ENCODE data around the gene RASA1.
A peak's percentile ranks its signal among the peaks of the same experiment; 100 is the strongest.

The RASA1 gene

GRCh38 chr5:87347841-87348240, 80.2 kb downstream of the RASA1 start:
- in situ Hi-C loops (cut with HindIII; ENCODE audit: low sequenced_read_pairs): no loop called here
- no peak overlapping the region for H3K4me3 ChIP-seq (ENCODE audit: low read depth, low read length)
- no peak for TF ChIP-seq CTCF (IDR thresholded peaks at IDR 0.05; ENCODE audit: low read depth, low read length, missing control alignments)
- peak; percentile 8 for DNase-seq (ENCODE audit: low read depth)

- TF ChIP-seq CTCF (IDR thresholded peaks at IDR 0.05; ENCODE audit: low read depth, low read length, missing control alignments): no peak
- in situ Hi-C loops (cut with HindIII; ENCODE audit: low sequenced_read_pairs): no loop called here
- no peak for DNase-seq (ENCODE audit: low read depth)
- no peak overlapping the region for H3K4me3 ChIP-seq (ENCODE audit: low read depth, low read length)
Measured at GRCh38 chr5:87354496-87354895, 86.8 kb downstream of the RASA1 start.

GRCh38 chr5:87359106-87359505, 91.4 kb downstream of the RASA1 start:
- in situ Hi-C loops (cut with HindIII; ENCODE audit: low sequenced_read_pairs): no loop called here
- DNase-seq (ENCODE audit: low read depth): no peak
- no peak overlapping the region for H3K4me3 ChIP-seq (ENCODE audit: low read depth, low read length)
- no peak for TF ChIP-seq CTCF (IDR thresholded peaks at IDR 0.05; ENCODE audit: low read depth, low read length, missing control alignments)

- no peak overlapping the region for H3K4me3 ChIP-seq (ENCODE audit: low read depth, low read length)
- in situ Hi-C loops (cut with HindIII; ENCODE audit: low sequenced_read_pairs): no loop called here
- TF ChIP-seq CTCF (IDR thresholded peaks at IDR 0.05; ENCODE audit: low read depth, low read length, missing control alignments): no peak
- DNase-seq (ENCODE audit: low read depth): no peak
Measured at GRCh38 chr5:87360132-87360531, 92.4 kb downstream of the RASA1 start.

- no peak for TF ChIP-seq CTCF (IDR thresholded peaks at IDR 0.05; ENCODE audit: low read depth, low read length, missing control alignments)
- in situ Hi-C loops (cut with HindIII; ENCODE audit: low sequenced_read_pairs): no loop called here
- DNase-seq (ENCODE audit: low read depth): peak; percentile 15
- no peak overlapping the region for H3K4me3 ChIP-seq (ENCODE audit: low read depth, low read length)
Measured at GRCh38 chr5:87361031-87361445, 93.4 kb downstream of the RASA1 start.

GRCh38 chr5:87361536-87362213, 94.0 kb downstream of the RASA1 start:
- in situ Hi-C loops (cut with HindIII; ENCODE audit: low sequenced_read_pairs): no loop called here
- no peak overlapping the region for H3K4me3 ChIP-seq (ENCODE audit: low read depth, low read length)
- no peak for TF ChIP-seq CTCF (IDR thresholded peaks at IDR 0.05; ENCODE audit: low read depth, low read length, missing control alignments)
- DNase-seq (ENCODE audit: low read depth): no peak

All from astrocyte of the cerebellum (primary cell).